Thymus (tissue), 11 donors: ENCODE data around the gene GPN1. TPM values are rescaled to one million over a fixed set of nuclear protein-coding genes. Genes with fewer than 3 reads are reported as not detected.
A peak's percentile ranks its signal among the peaks of the same experiment; 100 is the strongest.

Source experiments
- DNase-seq, 9 donors: peaks; one replicate each; pipeline ENCODE4 v3.0.0-alpha.2; 2013; ENCODE audit warnings: low spot score in 9 of 9, low read depth in 6 of 9, missing footprints in 1 of 9
- H3K27ac ChIP-seq, 2 donors: one replicate each; pipeline ENCODE4 v1.5.1; 2013; ENCODE audit warnings: control low read depth in 1 of 2, low read depth in 1 of 2, low read length in 1 of 2, mild to moderate bottlenecking in 1 of 2, moderate library complexity in 1 of 2
- H3K27me3 ChIP-seq, 2 donors: one replicate each; pipeline ENCODE4 v1.5.1; 2013; ENCODE audit warnings: low read length in 1 of 2; ENCODE audit not compliant: control insufficient read depth in 2 of 2, insufficient read depth in 1 of 2
- H3K36me3 ChIP-seq, 2 donors: one replicate each; pipeline ENCODE4 v1.5.1; 2013; ENCODE audit warnings: low read length in 1 of 2, mild to moderate bottlenecking in 1 of 2, moderate library complexity in 1 of 2; ENCODE audit not compliant: control insufficient read depth in 2 of 2, insufficient read depth in 2 of 2
- H3K4me1 ChIP-seq, 2 donors: one replicate each; pipeline ENCODE4 v1.5.1; 2013; ENCODE audit warnings: low read length in 2 of 2; ENCODE audit not compliant: control insufficient read depth in 2 of 2, insufficient read depth in 2 of 2
- H3K4me3 ChIP-seq, 2 donors: one replicate each; pipeline ENCODE4 v1.5.1; 2013; ENCODE audit warnings: low read length in 2 of 2, control low read depth in 1 of 2, mild to moderate bottlenecking in 1 of 2
- H3K9me3 ChIP-seq, 2 donors: one replicate each; pipeline ENCODE4 v1.5.1; 2013; ENCODE audit warnings: low read length in 1 of 2, mild to moderate bottlenecking in 1 of 2; ENCODE audit not compliant: control insufficient read depth in 2 of 2, insufficient read depth in 1 of 2
- WGBS: extraction: QIAGEN DNeasy Blood & Tissue Kit; methylation state at CpG from one replicate; pipeline ENCODE4 v1.1.7; 2013; 5-methylcytosine and 5-hydroxymethylcytosine counted together
- polyA plus RNA-seq: library from polyadenylated mRNA; stranded (reverse); fragments of 200-250 nt; gene quantifications from one replicate; pipeline ENCODE4 v1.2.3, GENCODE V29; 2013
- total RNA-seq: library from RNA; stranded (reverse); fragments of 120-200 nt; gene quantifications from one replicate; pipeline ENCODE4 v1.2.4, GENCODE V29; 2013
- donor health status: healthy.

Gene GPN1
- total and polyA plus RNA-seq, 2 donors = 33.9 to 35.1 TPM

- 96% methylated on average over 2 of the region's 2 CpGs for WGBS
- Histone ChIP-seq H3K27ac (no peak overlapping the region), H3K9me3 (no peaks in the 10 kb centered on the region), H3K4me1 (no peaks in the 10 kb centered on the region), H3K4me3 (no peak overlapping the region), H3K36me3 (peaks cover 61 to 88% of the 10 kb centered on the region in 2 donors), H3K27me3 (no peaks in the 10 kb centered on the region)
- no peak for DNase-seq
Measured at GRCh38 chr2:27653397-27653796, 24.5 kb downstream of the GPN1 start.

- DNase-seq = no peak
- H3K27me3 ChIP-seq = no peaks in the 10 kb centered on the region
- H3K4me1 ChIP-seq = no peaks in the 10 kb centered on the region
- 96% methylated on average over 7 of the region's 7 CpGs for WGBS
- no peak overlapping the region for H3K4me3 ChIP-seq
- peaks cover 55 to 87% of the 10 kb centered on the region in 2 donors for H3K36me3 ChIP-seq
- H3K9me3 ChIP-seq = no peaks in the 10 kb centered on the region
- H3K27ac ChIP-seq = peak overlapping the region in 1 of 2 donors; percentile 1
Measured at GRCh38 chr2:27655155-27655951, 26.5 kb downstream of the GPN1 start.

DNA sequence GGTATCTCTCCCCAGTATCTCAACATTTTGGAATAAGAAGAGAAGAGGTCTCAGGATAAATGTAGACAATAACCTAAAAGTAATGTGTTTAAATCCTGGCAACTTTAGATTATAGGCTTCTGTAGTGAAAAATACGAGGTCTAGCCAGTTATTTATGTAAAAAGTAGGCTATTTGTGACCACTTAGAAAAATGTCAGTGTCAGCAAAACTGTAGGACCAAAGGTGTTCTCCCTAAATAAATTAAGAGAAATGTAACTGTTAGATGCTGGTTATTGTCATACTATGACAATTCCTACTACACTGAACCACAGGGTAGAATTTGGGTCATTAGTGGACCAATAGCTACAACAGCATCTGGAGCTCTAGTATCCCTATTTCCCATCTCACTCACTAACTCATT is 32.5 kb downstream of the GPN1 start:
- Histone ChIP-seq H3K9me3 (peaks cover 0 to 9% of the 10 kb centered on the region in 2 donors), H3K4me1 (peaks cover 15 to 17% of the 10 kb centered on the region in 2 donors), H3K27ac (no peak overlapping the region), H3K36me3 (peaks cover 20 to 46% of the 10 kb centered on the region in 2 donors), H3K4me3 (no peak overlapping the region), H3K27me3 (no peaks in the 10 kb centered on the region)
- DNase-seq = no peak
- 97% methylated on average over 1 of the region's 1 CpG for WGBS

DNA sequence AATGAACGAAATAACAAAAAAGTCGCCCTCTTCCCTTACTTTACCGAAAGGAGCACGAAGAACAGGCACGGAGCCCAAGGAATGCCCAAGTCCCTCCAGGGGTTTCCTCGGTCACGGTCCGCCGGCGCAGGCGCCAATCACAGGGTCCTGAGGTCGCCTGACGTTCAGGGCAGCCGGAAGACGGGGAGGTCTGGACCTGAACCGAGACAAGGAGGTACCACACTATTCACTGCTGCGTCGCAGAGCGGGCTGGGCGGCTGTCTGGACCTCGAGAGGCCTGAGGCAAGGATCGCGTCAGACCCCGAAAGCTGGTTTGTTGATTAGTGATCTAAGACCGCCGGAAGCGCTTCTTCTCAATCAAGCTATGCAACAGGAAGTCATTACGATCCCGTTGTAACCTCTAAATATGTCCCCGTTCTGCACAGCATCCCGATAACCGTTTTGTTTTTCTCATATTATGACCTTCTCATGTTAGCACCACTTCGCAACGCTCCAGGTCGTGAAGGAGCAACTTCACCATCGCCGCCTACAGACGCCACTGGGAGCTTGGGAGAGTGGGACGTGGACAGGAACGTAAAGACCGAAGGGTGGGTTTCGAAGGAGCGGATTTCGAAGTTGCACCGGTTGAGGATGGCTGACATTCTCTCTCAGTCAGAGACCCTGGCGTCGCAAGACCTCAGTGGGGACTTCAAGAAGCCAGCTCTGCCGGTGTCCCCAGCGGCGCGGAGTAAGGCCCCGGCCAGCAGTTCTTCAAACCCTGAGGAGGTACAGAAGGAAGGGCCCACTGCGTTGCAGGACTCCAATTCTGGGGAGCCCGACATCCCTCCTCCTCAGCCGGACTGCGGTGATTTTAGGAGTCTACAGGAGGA is 34.7 kb downstream of the GPN1 start, which contains the start of the genes SLC4A1AP and SUPT7L:
Gene SLC4A1AP, plus strand, starts transcription at position 605 of the 869 bp plus-strand sequence. Its CDS starts 26 bp downstream, at position 631.
Gene SUPT7L, minus strand, starts transcription at position 330 of the 869 bp plus-strand sequence. CDS start 1,422 bp downstream, outside the sequence.
- peaks cover 15 to 17% of the 10 kb centered on the region in 2 donors for H3K4me1 ChIP-seq
- WGBS = under 1% methylated on average over 56 of the region's 56 CpGs
- peak; percentile 70 to 93 (median 79) for DNase-seq
- peaks cover 23 to 32% of the 10 kb centered on the region in 2 donors for H3K36me3 ChIP-seq
- H3K4me3 ChIP-seq = peak within 1 kb of the TSS; percentile 81 to 98
- H3K9me3 ChIP-seq = peaks cover 0 to 9% of the 10 kb centered on the region in 2 donors
- H3K27ac ChIP-seq = peak within 1 kb of the TSS; percentile 92 to 94
- H3K27me3 ChIP-seq = no peaks in the 10 kb centered on the region

GRCh38 chr2:27664154-27664574 is 35.3 kb downstream of the GPN1 start:
- Histone ChIP-seq H3K27ac (peak overlapping the region; percentile 92 to 94), H3K9me3 (peaks cover 0 to 9% of the 10 kb centered on the region in 2 donors), H3K4me3 (peak overlapping the region; percentile 81 to 98), H3K27me3 (no peaks in the 10 kb centered on the region), H3K4me1 (peaks cover 15 to 17% of the 10 kb centered on the region in 2 donors), H3K36me3 (peaks cover 28 to 34% of the 10 kb centered on the region in 2 donors)
- 4% methylated on average over 28 of the region's 28 CpGs for WGBS
- peak in 3 of 9 donors; percentile 1 to 11 (median 6) for DNase-seq

DNA sequence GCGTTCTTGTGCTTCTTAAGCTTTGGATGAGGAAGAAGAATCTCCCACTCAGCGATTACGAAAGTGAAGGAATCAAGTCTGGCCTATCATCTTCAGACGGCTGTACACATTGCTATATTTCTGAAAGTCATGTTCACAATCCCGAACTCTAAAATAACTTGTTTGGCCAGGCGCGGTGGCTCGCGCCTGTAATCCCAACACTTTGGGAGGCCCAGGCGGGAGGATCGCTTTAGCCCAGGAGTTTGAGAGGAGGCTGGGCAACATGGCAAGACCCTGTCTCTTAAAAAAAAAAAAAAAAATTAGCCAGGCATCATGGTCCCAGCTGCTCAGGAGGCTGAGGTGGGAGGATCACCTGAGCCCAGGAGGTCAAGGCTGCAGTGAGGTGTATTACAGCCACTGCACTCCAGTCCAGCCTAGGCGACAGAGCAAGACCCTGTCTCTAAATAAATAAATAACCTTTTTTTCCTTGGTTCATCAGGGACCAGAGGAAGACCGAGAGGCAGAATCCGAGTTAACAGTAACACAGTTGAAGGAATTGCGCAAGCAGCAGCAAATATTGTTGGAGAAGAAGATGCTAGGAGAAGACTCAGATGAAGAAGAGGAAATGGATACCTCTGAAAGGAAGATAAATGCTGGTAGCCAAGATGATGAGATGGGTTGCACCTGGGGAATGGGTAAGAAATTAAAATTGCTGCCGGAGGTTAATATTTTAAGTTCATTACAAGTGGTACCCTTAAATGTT is 35.9 kb downstream of the GPN1 start:
- H3K27ac ChIP-seq = no peak overlapping the region
- 91% methylated on average over 16 of the region's 16 CpGs for WGBS
- peaks cover 15 to 17% of the 10 kb centered on the region in 2 donors for H3K4me1 ChIP-seq
- no peaks in the 10 kb centered on the region for H3K27me3 ChIP-seq
- H3K9me3 ChIP-seq = peaks cover 0 to 9% of the 10 kb centered on the region in 2 donors
- DNase-seq = no peak
- peak overlapping the region; percentile 81 to 98 for H3K4me3 ChIP-seq
- peaks cover 28 to 34% of the 10 kb centered on the region in 2 donors for H3K36me3 ChIP-seq

DNA sequence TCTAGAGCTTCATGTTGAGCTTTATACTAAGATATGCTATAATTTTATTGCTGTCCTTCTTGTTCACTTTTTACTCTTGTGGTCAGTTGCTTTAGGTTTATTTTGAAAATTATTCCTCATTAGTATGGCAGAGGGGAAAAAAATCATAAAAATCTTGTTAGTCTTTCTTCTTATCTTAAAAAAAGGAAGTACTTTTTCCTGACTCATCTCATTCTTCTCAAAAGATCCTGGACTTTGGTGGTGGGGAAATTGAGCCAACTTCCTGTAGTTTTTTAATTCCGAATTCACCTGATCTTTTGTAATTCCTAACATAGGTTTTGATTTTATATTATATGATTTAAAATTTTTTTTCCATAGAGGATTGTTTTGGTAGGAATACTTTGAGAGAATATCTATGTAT is 38.6 kb downstream of the GPN1 start:
- Histone ChIP-seq H3K9me3 (peaks cover 0 to 9% of the 10 kb centered on the region in 2 donors), H3K4me3 (no peak overlapping the region), H3K36me3 (peaks cover 15% of the 10 kb centered on the region in 2 donors), H3K27me3 (no peaks in the 10 kb centered on the region), H3K27ac (no peak overlapping the region), H3K4me1 (peaks cover 15 to 16% of the 10 kb centered on the region in 2 donors)
- DNase-seq = no peak
- 69% methylated on average over 1 of the region's 1 CpG for WGBS

DNA sequence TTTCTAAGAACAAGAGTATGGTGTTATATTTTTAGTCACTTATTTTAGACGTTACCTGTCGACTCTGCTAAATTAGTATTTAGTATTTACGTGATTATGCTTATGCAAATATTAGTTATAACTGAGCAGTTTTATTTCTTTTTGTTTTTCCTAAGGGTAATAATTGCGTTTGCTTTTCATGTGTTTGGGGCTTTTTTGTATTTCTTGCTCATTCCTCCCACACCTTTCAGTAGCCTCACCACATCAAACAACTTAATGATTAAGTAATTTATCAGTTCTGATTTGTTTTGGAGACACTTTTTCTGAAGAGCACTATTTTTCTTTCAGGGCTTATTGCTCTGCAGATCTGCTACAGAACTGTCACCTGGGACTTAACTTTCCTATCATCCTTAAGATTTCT is 42.4 kb downstream of the GPN1 start:
- Histone ChIP-seq H3K27me3 (no peaks in the 10 kb centered on the region), H3K9me3 (no peaks in the 10 kb centered on the region), H3K36me3 (peaks cover 19 to 32% of the 10 kb centered on the region in 2 donors), H3K27ac (no peak overlapping the region), H3K4me3 (no peak overlapping the region), H3K4me1 (no peaks in the 10 kb centered on the region)
- over 99% methylated on average over 4 of the region's 4 CpGs for WGBS
- DNase-seq = no peak
